Right cardiac atrium (tissue), 5 donors: ENCODE results near the gene FBRS. TPM values are rescaled to one million over a fixed set of nuclear protein-coding genes. Genes with fewer than 3 reads are reported as not detected.

Source experiments
- polyA plus RNA-seq: library from polyadenylated mRNA; stranded (reverse); fragments of 200-250 nt; gene quantifications from one replicate; pipeline ENCODE4 v1.2.3, GENCODE V29; 2013
- total RNA-seq, 4 donors: library from RNA; stranded (reverse); fragmentation: NEBNext Ultra II Directional; extraction: Animal tissue kit (Norgen Biotek cat#: 25700); gene quantifications; one replicate each; pipeline ENCODE4 v1.2.1, GENCODE V29; 2021
- donor health status: healthy with polysubstance abuse.
- donor health status: DM: no; HTN: yes; CAD: no.
- donor health status: DM: no; HTN: no; CAD: no.
- donor health status: DM: no; HTN: yes; CAD: no; lungs with severe emphysema.
- donor health status: DM: yes; HTN: yes; CAD: no.

Gene FBRS
- total and polyA plus RNA-seq, 5 donors, result 30.4 to 43.2 (median 37.7) TPM

Other genes starting within 250 kb of the FBRS start
- gene DCTPP1, start 228.4 kb upstream of the FBRS start, total RNA-seq, result 10 to 100 TPM; 26.9 to 46.2 (median 30.5) TPM
- 20.9 TPM for gene DCTPP1, start 228.4 kb upstream of the FBRS start, polyA plus RNA-seq
- gene SEPHS2, start 212.6 kb upstream of the FBRS start, total RNA-seq, result 10 to 100 TPM; 34.8 to 41.1 (median 36.4) TPM
- 29.4 TPM for gene SEPHS2, start 212.6 kb upstream of the FBRS start, polyA plus RNA-seq
- gene ITGAL, start 185.7 kb upstream of the FBRS start, total RNA-seq, result 1 to 10 TPM in 3 of 4 donors, under 1 TPM in 1; 0.82 to 4.8 (median 1.9) TPM
- gene ITGAL, start 185.7 kb upstream of the FBRS start, polyA plus RNA-seq, result 0.61 TPM
- 10 to 100 TPM; 40.9 to 65.6 (median 52.5) TPM for gene ZNF768, start 131.9 kb upstream of the FBRS start, total RNA-seq
- gene ZNF768, start 131.9 kb upstream of the FBRS start, polyA plus RNA-seq, result 66.7 TPM
- 10 to 100 TPM in 3 of 4 donors, 1 to 10 TPM in 1; 9.1 to 14.6 (median 12.6) TPM for gene ZNF747, start 123.6 kb upstream of the FBRS start, total RNA-seq
- gene ZNF747, start 123.6 kb upstream of the FBRS start, polyA plus RNA-seq, result 10.3 TPM
- gene ZNF764, start 100.1 kb upstream of the FBRS start, total RNA-seq, result 10 to 100 TPM in 3 of 4 donors, 1 to 10 TPM in 1; 9.6 to 12.5 (median 12.3) TPM
- gene ZNF764, start 100.1 kb upstream of the FBRS start, polyA plus RNA-seq, result 7.0 TPM
- 10 to 100 TPM; 10.8 to 16.1 (median 13.9) TPM for gene ZNF688, start 86.7 kb upstream of the FBRS start, total RNA-seq
- gene ZNF688, start 86.7 kb upstream of the FBRS start, polyA plus RNA-seq, result 12.9 TPM
- gene ZNF785, start 72.7 kb upstream of the FBRS start, total RNA-seq, result 1 to 10 TPM; 7.9 to 9.7 (median 9.2) TPM
- 4.3 TPM for gene ZNF785, start 72.7 kb upstream of the FBRS start, polyA plus RNA-seq
- 1 to 10 TPM; 5.6 to 7.1 (median 6.3) TPM for gene ZNF689, start 48.0 kb upstream of the FBRS start, total RNA-seq
- 3.3 TPM for gene ZNF689, start 48.0 kb upstream of the FBRS start, polyA plus RNA-seq
- 10 to 100 TPM; 22.9 to 27.6 (median 24.3) TPM for gene PRR14, start 7.5 kb upstream of the FBRS start, total RNA-seq
- gene PRR14, start 7.5 kb upstream of the FBRS start, polyA plus RNA-seq, result 19.1 TPM
- 10 to 100 TPM; 43.5 to 61.2 (median 46.4) TPM for gene SRCAP, start 40.7 kb downstream of the FBRS start, total RNA-seq
- gene SRCAP, start 40.7 kb downstream of the FBRS start, polyA plus RNA-seq, result 27.6 TPM
- 10 to 100 TPM; 17.3 to 22.2 (median 18.7) TPM for gene PHKG2, start 90.0 kb downstream of the FBRS start, total RNA-seq
- gene PHKG2, start 90.0 kb downstream of the FBRS start, polyA plus RNA-seq, result 23.6 TPM
- gene CFAP119, start 103.6 kb downstream of the FBRS start, total RNA-seq, result 1 to 10 TPM in 2 of 4 donors, under 1 TPM in 2; 0.51 to 1.5 (median 0.92) TPM
- gene CFAP119, start 103.6 kb downstream of the FBRS start, polyA plus RNA-seq, result 0.95 TPM
- 10 to 100 TPM; 46.6 to 64.9 (median 49.8) TPM for gene RNF40, start 103.9 kb downstream of the FBRS start, total RNA-seq
- 36.1 TPM for gene RNF40, start 103.9 kb downstream of the FBRS start, polyA plus RNA-seq
- gene ZNF629, start 128.8 kb downstream of the FBRS start, total RNA-seq, result 10 to 100 TPM; 22.9 to 25.1 (median 24.8) TPM
- gene ZNF629, start 128.8 kb downstream of the FBRS start, polyA plus RNA-seq, result 15.2 TPM
- 10 to 100 TPM; 20.6 to 31.7 (median 26.3) TPM for gene BCL7C, start 235.6 kb downstream of the FBRS start, total RNA-seq
- gene BCL7C, start 235.6 kb downstream of the FBRS start, polyA plus RNA-seq, result 29.5 TPM
- 1 to 10 TPM; 7.4 to 9.8 (median 9.1) TPM for gene CTF1, start 238.2 kb downstream of the FBRS start, total RNA-seq
- 13.1 TPM for gene CTF1, start 238.2 kb downstream of the FBRS start, polyA plus RNA-seq